Ovary (tissue), 9 donors: ENCODE data around the gene EPPIN. TPM values are rescaled to one million over a fixed set of nuclear protein-coding genes. Genes with fewer than 3 reads are reported as not detected.
"Not testable (repeated sequence)": the region's sequence is repeated elsewhere in the genome, so short reads cannot be mapped to it uniquely, and the experiment has no call there.

ENCODE experiments used
- DNase-seq, 5 donors: peaks; one replicate each; pipeline ENCODE4 v3.0.0-alpha.2; 2019 to 2020
- H3K27ac ChIP-seq, 2 donors: fragments of 200-600 bp; one replicate each; pipeline versions ENCODE4 v1.5.1 to v1.8.0; 2019 to 2022
- H3K27me3 ChIP-seq: fragments of 200-600 bp; one replicate; pipeline ENCODE4 v1.8.0; 2022
- H3K36me3 ChIP-seq: fragments of 200-600 bp; sonication (generic); one replicate; pipeline ENCODE4 v1.5.1; 2019
- H3K4me1 ChIP-seq: one replicate; pipeline ENCODE4 v1.8.1; 2013; ENCODE audit warnings: mild to moderate bottlenecking, moderate library complexity; ENCODE audit not compliant: insufficient read depth
- H3K4me3 ChIP-seq: fragments of 200-600 bp; sonication (generic); one replicate; pipeline ENCODE4 v1.5.1; 2017
- H3K9me3 ChIP-seq, 2 donors: fragments of 200-600 bp in 1 of 2; sonication (generic) in 1 of 2; one replicate each; pipeline versions ENCODE4 v1.5.1 to v1.8.1; 2013 to 2019; ENCODE audit warnings: mild to moderate bottlenecking in 1 of 2, moderate library complexity in 1 of 2
- CTCF ChIP-seq, 3 donors: fragments of 450-650 bp in 2 of 3; fragments of 200-600 bp in 1 of 3; IDR thresholded peaks; one replicate each; pipeline versions ENCODE4 v1.5.1 to v1.8.0; 2016 to 2022; ENCODE audit warnings: antibody characterized with exemption in 3 of 3, mild to moderate bottlenecking in 1 of 3
- EP300 ChIP-seq: sonication (generic); formaldehyde crosslinking; IDR thresholded peaks from one replicate; pipeline ENCODE4 v1.6.1; 2017; ENCODE audit warnings: antibody characterized with exemption
- POLR2A ChIP-seq: fragments of 450-650 bp; IDR thresholded peaks from one replicate; pipeline ENCODE4 v1.6.1; 2017; ENCODE audit warnings: antibody characterized with exemption, mild to moderate bottlenecking, moderate library complexity
- WGBS, 3 donors: extraction: QIAGEN DNeasy Blood & Tissue Kit in 1 of 3; methylation state at CpG; one replicate each; pipeline versions ENCODE4 v1.1.5 to v1.1.7; 2013 to 2017; 5-methylcytosine and 5-hydroxymethylcytosine counted together
- intact Hi-C, 4 donors: fragments of 100-400 bp; cut with DNase I; formaldehyde crosslinking; loops; one replicate each; pipeline versions ENCODE4 v1.11.0 to v1.15.1; 2022 to 2023
- polyA plus RNA-seq, 2 donors: library from polyadenylated mRNA; stranded (reverse); fragments of 200-250 nt in 1 of 2; fragments of 350-450 nt in 1 of 2; fragmentation: Illumina TruSeq in 1 of 2; extraction: RNeasy Lipid Tissue Mini Kit (QIAGEN cat#74804) in 1 of 2; gene quantifications; one replicate each; pipeline ENCODE4 v1.2.3, GENCODE V29; 2013 to 2014
- total RNA-seq, 7 donors: library from RNA; depleted of rRNA in 2 of 7; stranded (reverse); fragments of >200 nt in 2 of 7; fragmentation: NEBNext Ultra II Directional in 3 of 7; extraction: Animal tissue kit (Norgen Biotek cat#: 25700) in 3 of 7; gene quantifications; one replicate each; pipeline versions ENCODE4 v1.1.0 to v1.2.4, GENCODE V29; 2016 to 2023
- donor health status: DM: no; HTN: no; CAD: no; lungs with moderate emphysema.
- donor health status: DM: no; HTN: no; CAD: no.
- donor health status: Bipolar disorder and iron deficiency.
- donor health status: DM: yes; HTN: yes; CAD: no.
- donor health status: DM: no; HTN: no; CAD: no.
- donor health status: DM: yes; HTN: yes; CAD: no.

EPPIN gene
- total and polyA plus RNA-seq, 9 donors = 0.21 to 1.1 (median 0.34) TPM; not detected in 5

- no peaks in the 10 kb centered on the region for H3K4me1 ChIP-seq
- no peak for DNase-seq
- no peak overlapping the region for H3K4me3 ChIP-seq
- H3K27me3 ChIP-seq = no peaks in the 10 kb centered on the region
- H3K36me3 ChIP-seq = no peaks in the 10 kb centered on the region
- H3K9me3 ChIP-seq = peaks cover 0 to 6% of the 10 kb centered on the region in 2 donors
- TF ChIP-seq POLR2A = no peak
- TF ChIP-seq CTCF (IDR thresholded peaks at IDR 0.05) = no peak
- TF ChIP-seq EP300 = no peak
- 4 to 21% (median 8%) methylated on average over 1 of the region's 1 CpG for WGBS, 3 donors
- intact Hi-C loops = no loop called here
- no peak overlapping the region for H3K27ac ChIP-seq
Measured at GRCh38 chr20:45589725-45590124, 42.5 kb upstream of the EPPIN start.

- DNase-seq = no peak
- Histone ChIP-seq H3K4me1 (no peaks in the 10 kb centered on the region), H3K4me3 (no peak overlapping the region), H3K9me3 (peaks cover 0 to 6% of the 10 kb centered on the region in 2 donors), H3K36me3 (no peaks in the 10 kb centered on the region), H3K27me3 (no peaks in the 10 kb centered on the region), H3K27ac (no peak overlapping the region)
- TF ChIP-seq CTCF (IDR thresholded peaks at IDR 0.05) = no peak
- intact Hi-C loops = no loop called here
- WGBS, 3 donors = 68 to 74% (median 71%) methylated on average over 2 of the region's 2 CpGs
Measured at GRCh38 chr20:45588800-45589199, 41.6 kb upstream of the EPPIN start.

- H3K27me3 ChIP-seq, DNase-seq, H3K36me3 ChIP-seq, H3K4me1 ChIP-seq, H3K27ac ChIP-seq, H3K9me3 ChIP-seq, intact Hi-C loops, H3K4me3 ChIP-seq: not testable (repeated sequence)
- 80 to 83% (median 81%) methylated on average over 5 of the region's 5 CpGs for WGBS, 3 donors
Measured at GRCh38 chr20:45585986-45586385, 38.8 kb upstream of the EPPIN start.

GRCh38 chr20:45584294-45584693 is 37.1 kb upstream of the EPPIN start:
- intact Hi-C loops, H3K27me3 ChIP-seq, H3K4me1 ChIP-seq, H3K27ac ChIP-seq, H3K36me3 ChIP-seq, H3K9me3 ChIP-seq, H3K4me3 ChIP-seq, DNase-seq: not testable (repeated sequence)
- 67 to 75% (median 71%) methylated on average over 5 of the region's 5 CpGs for WGBS, 3 donors

GRCh38 chr20:45583502-45583901 is 36.3 kb upstream of the EPPIN start:
- no peaks in the 10 kb centered on the region for H3K4me1 ChIP-seq
- intact Hi-C loops = no loop called here
- no peaks in the 10 kb centered on the region for H3K36me3 ChIP-seq
- WGBS, 3 donors = 35 to 48% (median 45%) methylated on average over 3 of the region's 3 CpGs
- H3K4me3 ChIP-seq = no peak overlapping the region
- H3K27ac ChIP-seq = no peak overlapping the region
- TF ChIP-seq POLR2A (no peak), CTCF (IDR thresholded peaks at IDR 0.05) (no peak), EP300 (no peak)
- no peak for DNase-seq
- no peaks in the 10 kb centered on the region for H3K27me3 ChIP-seq
- peaks cover 0 to 2% of the 10 kb centered on the region in 2 donors for H3K9me3 ChIP-seq

- TF ChIP-seq POLR2A (no peak), EP300 (no peak), CTCF (IDR thresholded peaks at IDR 0.05) (no peak)
- DNase-seq = no peak
- H3K9me3 ChIP-seq = no peaks in the 10 kb centered on the region
Measured at GRCh38 chr20:45581702-45582101, 34.5 kb upstream of the EPPIN start.

More at GRCh38 chr20:45581702-45582101, 34.5 kb upstream of the EPPIN start:
- no peaks in the 10 kb centered on the region for H3K4me1 ChIP-seq
- intact Hi-C loops = no loop called here
- no peaks in the 10 kb centered on the region for H3K36me3 ChIP-seq
- H3K27me3 ChIP-seq = no peaks in the 10 kb centered on the region
- H3K4me3 ChIP-seq = no peak overlapping the region
- no peak overlapping the region for H3K27ac ChIP-seq
